Sigmoid colon (tissue), 7 donors: Measurements from ENCODE around the gene NLGN1. TPM values are rescaled to one million over a fixed set of nuclear protein-coding genes. Genes with fewer than 3 reads are reported as not detected.
"Not testable (repeated sequence)": the region's sequence is repeated elsewhere in the genome, so short reads cannot be mapped to it uniquely, and the experiment has no call there.

Experiments used
- DNase-seq: peaks from one replicate; pipeline ENCODE4 v3.0.0-alpha.2; 2019
- H3K27ac ChIP-seq, 4 donors: fragments of 200-600 bp; sonication (generic); one replicate each; pipeline ENCODE4 v1.5.1; 2016 to 2019; ENCODE audit warnings: mild to moderate bottlenecking in 1 of 4
- H3K27me3 ChIP-seq, 3 donors: fragments of 200-600 bp; sonication (generic); one replicate each; pipeline ENCODE4 v1.5.1; 2019; ENCODE audit warnings: mild to moderate bottlenecking in 1 of 3
- H3K36me3 ChIP-seq, 4 donors: fragments of 200-600 bp; sonication (generic); one replicate each; pipeline ENCODE4 v1.5.1; 2016 to 2019
- H3K4me1 ChIP-seq, 4 donors: fragments of 200-600 bp; sonication (generic); one replicate each; pipeline ENCODE4 v1.5.1; 2017 to 2019
- H3K4me3 ChIP-seq, 4 donors: fragments of 200-600 bp; sonication (generic); one replicate each; pipeline ENCODE4 v1.5.1; 2017 to 2019; ENCODE audit warnings: mild to moderate bottlenecking in 2 of 4, moderate library complexity in 1 of 4
- H3K9me3 ChIP-seq, 4 donors: fragments of 200-600 bp in 3 of 4; sonication (generic) in 3 of 4; one replicate each; pipeline versions ENCODE4 v1.5.1 to v1.6.1; 2013 to 2019
- EP300 ChIP-seq, 4 donors: sonication (generic); formaldehyde crosslinking; IDR thresholded peaks; one replicate each; pipeline ENCODE4 v1.6.1; 2017; ENCODE audit warnings: antibody characterized with exemption in 4 of 4
- POLR2A ChIP-seq, 2 donors: fragments of 450-650 bp; IDR thresholded peaks; one replicate each; pipeline ENCODE4 v1.6.1; 2016; ENCODE audit warnings: antibody characterized with exemption in 2 of 2, mild to moderate bottlenecking in 2 of 2, moderate library complexity in 2 of 2
- POLR2AphosphoS5 ChIP-seq, 4 donors: sonication (generic); formaldehyde crosslinking; IDR thresholded peaks; one replicate each; pipeline ENCODE4 v1.6.1; 2017; ENCODE audit warnings: antibody characterized with exemption in 4 of 4
- WGBS, 2 donors: extraction: QIAGEN DNeasy Blood & Tissue Kit; methylation state at CpG; one replicate each; pipeline ENCODE4 v1.1.7; 2013; 5-methylcytosine and 5-hydroxymethylcytosine counted together
- intact Hi-C: fragments of 100-400 bp; cut with DNase I; formaldehyde crosslinking; loops from one replicate; pipeline ENCODE4 v1.15.1; 2023
- polyA plus RNA-seq, 3 donors: library from polyadenylated mRNA; stranded (reverse); fragments of 200-250 nt; gene quantifications; one replicate each; pipeline ENCODE4 v1.2.3, GENCODE V29; 2013
- total RNA-seq, 4 donors: library from RNA; depleted of rRNA; stranded (reverse); fragments of >200 nt; gene quantifications; one replicate each; pipeline ENCODE4 v1.1.0, GENCODE V29; 2016
- TF ChIP-seq, protein P1 (sequence below), 4 experiments: fragments of 450-650 bp in 3 of 4; fragments of 200-600 bp in 1 of 4; IDR thresholded peaks; one replicate each; pipeline ENCODE4 v1.5.1; 2016 to 2019; ENCODE audit warnings: antibody characterized with exemption in 4 of 4, mild to moderate bottlenecking in 3 of 4, moderate library complexity in 2 of 4
- donor health status: healthy with polysubstance abuse.
- donor health status: Bipolar disorder and iron deficiency.
- donor health status: healthy.

NLGN1 gene
- total and polyA plus RNA-seq, 7 donors, result under 0.01 to 33.5 (median 28.3) TPM; not detected in 1

DNA sequence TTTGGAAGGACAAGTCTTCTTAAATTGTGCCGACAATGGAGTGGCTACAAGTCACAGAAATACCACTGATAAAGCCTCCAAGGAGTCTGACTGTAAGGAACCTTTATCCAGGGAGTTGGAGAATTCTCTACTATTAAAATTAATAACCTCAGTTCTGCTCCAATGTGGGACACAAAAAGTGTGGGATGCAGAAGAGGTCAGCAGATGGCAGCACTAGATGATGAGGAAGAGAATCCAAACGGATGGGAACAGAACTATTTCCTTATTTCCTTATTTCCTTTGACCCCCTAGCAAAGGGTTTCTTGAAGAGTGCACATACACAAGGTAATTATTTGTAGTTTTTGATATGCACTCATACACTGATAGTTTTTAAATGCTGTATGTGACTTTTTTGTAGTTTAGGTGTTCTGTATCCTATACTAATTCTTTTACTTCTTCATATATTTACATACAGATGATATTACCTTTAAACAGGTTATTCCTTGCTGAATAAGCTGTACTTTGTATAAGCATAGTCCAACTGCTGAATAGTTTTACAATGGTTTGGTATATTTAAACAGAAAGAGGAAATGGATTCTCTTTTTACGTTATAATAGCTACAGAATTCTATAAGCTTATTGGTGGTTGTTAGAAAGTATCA is 25.6 kb upstream of the NLGN1 start:
- intact Hi-C loops, result loop anchor here (1.0 kb wide), 1 partner anchor 181 kb away; no protein-coding TSS in a partner anchor
- WGBS, 2 donors, result 31 to 50% methylated on average over 3 of the region's 3 CpGs
- H3K4me1 ChIP-seq, result no peaks in the 10 kb centered on the region
- H3K27ac ChIP-seq, result no peak overlapping the region
- no peaks in the 10 kb centered on the region for H3K36me3 ChIP-seq
- H3K4me3 ChIP-seq, result no peak overlapping the region
- DNase-seq, result no peak
- no peaks in the 10 kb centered on the region for H3K9me3 ChIP-seq
- TF ChIP-seq, protein P1, sequence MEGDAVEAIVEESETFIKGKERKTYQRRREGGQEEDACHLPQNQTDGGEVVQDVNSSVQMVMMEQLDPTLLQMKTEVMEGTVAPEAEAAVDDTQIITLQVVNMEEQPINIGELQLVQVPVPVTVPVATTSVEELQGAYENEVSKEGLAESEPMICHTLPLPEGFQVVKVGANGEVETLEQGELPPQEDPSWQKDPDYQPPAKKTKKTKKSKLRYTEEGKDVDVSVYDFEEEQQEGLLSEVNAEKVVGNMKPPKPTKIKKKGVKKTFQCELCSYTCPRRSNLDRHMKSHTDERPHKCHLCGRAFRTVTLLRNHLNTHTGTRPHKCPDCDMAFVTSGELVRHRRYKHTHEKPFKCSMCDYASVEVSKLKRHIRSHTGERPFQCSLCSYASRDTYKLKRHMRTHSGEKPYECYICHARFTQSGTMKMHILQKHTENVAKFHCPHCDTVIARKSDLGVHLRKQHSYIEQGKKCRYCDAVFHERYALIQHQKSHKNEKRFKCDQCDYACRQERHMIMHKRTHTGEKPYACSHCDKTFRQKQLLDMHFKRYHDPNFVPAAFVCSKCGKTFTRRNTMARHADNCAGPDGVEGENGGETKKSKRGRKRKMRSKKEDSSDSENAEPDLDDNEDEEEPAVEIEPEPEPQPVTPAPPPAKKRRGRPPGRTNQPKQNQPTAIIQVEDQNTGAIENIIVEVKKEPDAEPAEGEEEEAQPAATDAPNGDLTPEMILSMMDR (IDR thresholded peaks at IDR 0.05), result peak; percentile 34 to 62 (median 44)
- no peak for TF ChIP-seq EP300 (IDR thresholded peaks at IDR 0.05)
- no peak for TF ChIP-seq POLR2AphosphoS5 (IDR thresholded peaks at IDR 0.05)
- no peak for TF ChIP-seq POLR2A (IDR thresholded peaks at IDR 0.05)
- H3K27me3 ChIP-seq, result no peaks in the 10 kb centered on the region

- TF ChIP-seq, protein P1 (IDR thresholded peaks at IDR 0.05), result no peak
- no peak for TF ChIP-seq EP300 (IDR thresholded peaks at IDR 0.05)
- TF ChIP-seq POLR2AphosphoS5 (IDR thresholded peaks at IDR 0.05), result no peak
- no peak for TF ChIP-seq POLR2A (IDR thresholded peaks at IDR 0.05)
- intact Hi-C loops, result no loop called here
- DNase-seq, result no peak
- peaks cover 0 to 4% (median 0%) of the 10 kb centered on the region in 3 donors for H3K27me3 ChIP-seq
- no peaks in the 10 kb centered on the region for H3K4me1 ChIP-seq
- no peaks in the 10 kb centered on the region for H3K9me3 ChIP-seq
- H3K36me3 ChIP-seq, result no peaks in the 10 kb centered on the region
- no peak overlapping the region for H3K27ac ChIP-seq
- WGBS, 2 donors, result 82 to 90% methylated on average over 3 of the region's 3 CpGs
- no peak overlapping the region for H3K4me3 ChIP-seq
Measured at GRCh38 chr3:173380681-173381080, 16.9 kb upstream of the NLGN1 start.

DNA sequence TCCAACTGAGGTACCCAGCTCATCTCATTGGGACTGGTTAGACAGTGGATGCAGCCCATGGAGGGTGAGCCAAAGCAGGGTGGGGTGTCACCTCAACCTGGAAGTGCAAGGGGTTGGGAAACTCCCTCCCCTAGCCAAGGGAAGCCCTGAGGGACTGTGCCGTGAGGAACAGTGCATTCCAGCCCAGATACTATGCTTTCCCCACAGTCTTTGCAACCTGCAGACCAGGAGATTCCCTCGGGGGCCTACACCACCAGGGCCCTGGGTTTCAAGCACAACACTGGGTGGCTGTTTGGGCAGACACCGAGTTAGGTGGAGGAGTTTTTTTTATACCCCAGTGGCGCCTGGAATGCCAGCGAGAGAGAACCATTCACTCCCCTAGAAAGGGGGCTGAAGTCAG is 15.6 kb upstream of the NLGN1 start:
- H3K9me3 ChIP-seq, DNase-seq, H3K4me1 ChIP-seq, H3K27me3 ChIP-seq, H3K4me3 ChIP-seq, H3K36me3 ChIP-seq, H3K27ac ChIP-seq, intact Hi-C loops: not testable (repeated sequence)
- WGBS, 2 donors, result 83 to 89% methylated on average over 5 of the region's 5 CpGs

- H3K27ac ChIP-seq, result peak overlapping the region; percentile 86 to 94 (median 90)
- 1 to 2% methylated on average over 10 of the region's 10 CpGs for WGBS, 2 donors
- intact Hi-C loops, result loop anchor here (5.0 kb wide), 1 partner anchor 157 kb away; no protein-coding TSS in a partner anchor
- no peaks in the 10 kb centered on the region for H3K36me3 ChIP-seq
- H3K9me3 ChIP-seq, result no peaks in the 10 kb centered on the region
- peaks cover 0 to 18% (median 16%) of the 10 kb centered on the region in 4 donors for H3K4me1 ChIP-seq
- peaks cover 0 to 4% (median 0%) of the 10 kb centered on the region in 3 donors for H3K27me3 ChIP-seq
- DNase-seq, result no peak
- H3K4me3 ChIP-seq, result peak overlapping the region; percentile 75 to 92 (median 80)
- TF ChIP-seq POLR2A (IDR thresholded peaks at IDR 0.05) (no peak), POLR2AphosphoS5 (IDR thresholded peaks at IDR 0.05) (no peak), EP300 (IDR thresholded peaks at IDR 0.05) (no peak)
- TF ChIP-seq, protein P1 (IDR thresholded peaks at IDR 0.05), result no peak
Measured at GRCh38 chr3:173395073-173395411, 2.5 kb upstream of the NLGN1 start.

GRCh38 chr3:173395412-173396181 is 1.9 kb upstream of the NLGN1 start:
- no peaks in the 10 kb centered on the region for H3K36me3 ChIP-seq
- no peaks in the 10 kb centered on the region for H3K9me3 ChIP-seq
- H3K27me3 ChIP-seq, result peaks cover 0 to 4% (median 0%) of the 10 kb centered on the region in 3 donors
- TF ChIP-seq POLR2A (IDR thresholded peaks at IDR 0.05) (peak; percentile 68 to 84), POLR2AphosphoS5 (IDR thresholded peaks at IDR 0.05) (peak; percentile 91 to 93 (median 92)), EP300 (IDR thresholded peaks at IDR 0.05) (no peak)
- TF ChIP-seq, protein P1 (IDR thresholded peaks at IDR 0.05), result no peak
- peaks cover 0 to 18% (median 16%) of the 10 kb centered on the region in 4 donors for H3K4me1 ChIP-seq
- intact Hi-C loops, result loop anchor here (2.0 to 5.0 kb wide), 2 partner anchors 157 to 1045 kb away; no protein-coding TSS in a partner anchor
- WGBS, 2 donors, result 0 to 1% methylated on average over 70 to 71 of the region's 71 CpGs
- H3K4me3 ChIP-seq, result peak overlapping the region; percentile 75 to 92 (median 80)
- peak; percentile 95 for DNase-seq
- peak overlapping the region; percentile 86 to 94 (median 90) for H3K27ac ChIP-seq
